GM19328 (cell line): Measurements from ENCODE around the gene THRB.

Experiments used
- ATAC-seq: cut with Tn5 transposase; IDR thresholded peaks from one replicate; pipeline ENCODE4 v1.9.1; 2021; ENCODE audit warnings: mild to moderate bottlenecking, moderate library complexity; ENCODE audit not compliant: unreplicated experiment

THRB gene

DNA sequence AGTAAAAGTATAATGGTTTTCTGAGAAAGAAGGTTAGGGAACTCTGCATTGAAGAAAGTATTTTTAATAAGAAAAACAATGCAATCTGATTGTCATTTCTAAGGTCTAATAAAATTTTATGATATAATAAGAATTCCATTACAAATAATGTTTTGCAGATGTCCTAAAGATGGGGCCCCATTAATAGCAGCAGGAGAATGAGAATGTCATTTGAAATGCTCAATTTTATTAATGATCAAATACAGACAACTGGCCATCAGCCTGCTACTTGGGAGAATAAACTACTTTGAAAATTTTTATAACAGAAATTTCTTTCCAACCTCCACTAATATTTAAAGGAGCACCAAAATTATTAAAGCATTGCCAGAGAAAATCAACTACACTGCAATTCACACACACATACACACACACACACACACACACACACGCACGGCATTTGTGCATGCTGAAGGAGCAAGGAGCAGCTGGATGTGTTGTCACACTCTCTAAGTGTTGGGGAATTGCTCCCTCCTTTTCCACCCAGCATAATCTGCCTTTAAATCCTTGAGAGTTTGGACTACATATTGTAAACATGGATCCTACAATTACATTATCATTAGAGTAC is 109.5 kb downstream of the THRB start:
- no peak for ATAC-seq

GRCh38 chr3:24382647-24383046 is 112.0 kb downstream of the THRB start:
- no peak for ATAC-seq

GRCh38 chr3:24379936-24380335 is 114.7 kb downstream of the THRB start:
- ATAC-seq, result no peak

GRCh38 chr3:24378313-24378712 is 116.3 kb downstream of the THRB start:
- ATAC-seq, result no peak

- ATAC-seq, result no peak
Observed at GRCh38 chr3:24377218-24377993, 117.2 kb downstream of the THRB start.

GRCh38 chr3:24375947-24376384 is 118.7 kb downstream of the THRB start:
- no peak for ATAC-seq

DNA sequence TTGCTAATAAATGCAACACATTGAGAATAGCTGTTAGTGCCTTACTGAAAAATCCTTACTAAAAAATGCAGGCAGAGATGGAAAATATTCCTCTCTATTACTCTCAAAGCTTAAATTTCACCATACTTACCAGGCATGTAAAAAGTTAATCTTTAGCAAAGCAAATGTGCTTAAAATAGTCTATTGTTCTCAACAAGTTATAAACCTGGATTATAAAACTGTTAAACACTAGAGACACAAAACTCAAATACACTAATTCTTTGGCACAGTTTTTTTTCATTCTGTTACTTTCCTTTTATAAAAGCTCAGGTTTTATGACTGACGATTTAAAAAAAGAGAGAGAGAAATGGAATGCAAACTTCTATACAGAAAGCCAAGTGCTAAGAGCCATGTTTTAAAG is 119.8 kb downstream of the THRB start:
- ATAC-seq, result no peak

DNA sequence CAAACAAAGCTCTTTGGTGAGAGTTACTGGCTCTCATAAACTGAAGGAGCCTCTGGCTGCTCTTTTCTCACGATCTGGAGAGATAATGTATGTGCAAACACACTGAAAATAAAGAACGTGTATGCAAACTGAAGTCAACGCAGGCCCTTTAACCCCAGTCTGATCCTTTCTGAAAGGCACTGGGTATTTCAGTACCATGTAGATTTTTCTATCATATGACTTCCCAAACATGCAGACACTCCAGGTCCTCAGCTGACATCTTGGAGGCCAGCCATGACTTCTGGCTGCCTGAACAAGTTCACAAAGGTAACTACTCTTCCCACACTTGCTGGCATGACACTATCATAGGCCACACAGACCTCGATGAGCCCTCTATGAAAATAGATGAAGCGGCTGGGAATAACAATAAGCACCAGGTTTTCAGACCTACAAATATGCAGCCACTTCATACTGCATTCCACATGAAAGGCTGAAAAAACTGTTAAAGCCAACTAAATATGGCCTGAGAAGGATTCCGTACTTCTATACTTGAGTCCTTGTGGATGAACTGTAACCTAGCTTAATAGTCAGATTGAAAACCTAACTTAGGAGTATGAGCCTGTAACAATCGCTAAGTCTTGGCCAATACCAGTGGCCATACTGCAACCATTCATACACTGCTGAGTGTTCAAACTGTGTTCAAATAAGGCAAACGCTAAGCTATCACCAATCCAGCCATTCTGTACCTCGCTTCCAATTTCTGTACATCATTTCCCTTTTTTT is 121.3 kb downstream of the THRB start:
- ATAC-seq, result no peak

GRCh38 chr3:24372559-24373197 is 122.0 kb downstream of the THRB start:
- ATAC-seq, result no peak

DNA sequence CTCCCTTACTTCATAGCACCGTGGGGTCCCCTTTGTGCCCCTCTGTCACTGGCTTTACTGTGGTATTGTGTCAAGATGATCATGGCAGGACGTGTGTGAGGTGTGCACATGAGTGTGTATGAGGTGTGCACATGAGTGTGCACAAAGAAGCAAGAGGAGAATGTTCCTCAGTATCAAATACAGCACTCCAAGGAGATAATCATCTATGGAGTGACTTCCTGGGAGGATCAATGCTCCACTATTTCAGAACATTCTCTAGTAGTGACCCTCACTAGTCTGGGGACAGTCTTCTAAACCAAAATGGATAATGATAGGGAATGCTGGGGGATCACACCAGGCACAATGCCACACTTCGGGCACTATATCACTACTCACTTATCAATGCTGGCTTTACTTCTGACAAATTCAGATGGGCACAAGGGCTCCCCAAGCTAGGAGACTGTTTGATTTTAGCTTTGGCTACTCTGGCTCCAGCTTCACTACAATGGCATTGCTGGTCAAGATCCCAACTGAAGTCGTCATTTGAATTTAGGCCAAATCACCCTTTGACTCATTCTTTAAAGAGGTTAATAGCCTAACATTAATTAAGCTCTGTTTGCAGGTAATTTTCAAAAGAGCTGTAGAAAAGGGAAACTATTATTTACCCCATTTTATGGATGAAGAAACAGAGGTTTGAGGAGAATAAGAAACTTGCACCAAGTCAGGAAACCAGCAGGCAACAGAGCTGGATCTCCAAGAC is 124.1 kb downstream of the THRB start:
- ATAC-seq, result no peak

DNA sequence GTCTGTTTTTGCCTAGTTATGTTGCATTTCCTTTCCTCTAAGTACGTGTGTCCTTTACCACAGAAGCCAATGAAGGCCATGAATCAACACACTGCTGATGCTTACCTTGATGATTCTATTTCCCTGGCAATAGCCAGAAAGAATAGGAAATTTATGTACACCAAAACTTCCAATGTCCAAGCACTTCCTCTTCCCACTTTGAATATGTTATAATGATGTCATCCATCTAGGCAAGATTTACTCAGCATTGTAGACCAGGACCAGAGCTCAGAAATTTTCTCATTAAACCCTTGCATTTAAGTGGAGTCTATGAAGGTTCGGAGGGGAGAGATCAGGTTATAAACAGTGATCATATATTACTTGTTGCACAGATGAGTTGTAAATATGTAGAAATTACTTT is 126.0 kb downstream of the THRB start:
- no peak for ATAC-seq

GRCh38 chr3:24367664-24368264 is 126.9 kb downstream of the THRB start:
- no peak for ATAC-seq

- no peak for ATAC-seq
Observed at GRCh38 chr3:24367216-24367615, 127.4 kb downstream of the THRB start.

DNA sequence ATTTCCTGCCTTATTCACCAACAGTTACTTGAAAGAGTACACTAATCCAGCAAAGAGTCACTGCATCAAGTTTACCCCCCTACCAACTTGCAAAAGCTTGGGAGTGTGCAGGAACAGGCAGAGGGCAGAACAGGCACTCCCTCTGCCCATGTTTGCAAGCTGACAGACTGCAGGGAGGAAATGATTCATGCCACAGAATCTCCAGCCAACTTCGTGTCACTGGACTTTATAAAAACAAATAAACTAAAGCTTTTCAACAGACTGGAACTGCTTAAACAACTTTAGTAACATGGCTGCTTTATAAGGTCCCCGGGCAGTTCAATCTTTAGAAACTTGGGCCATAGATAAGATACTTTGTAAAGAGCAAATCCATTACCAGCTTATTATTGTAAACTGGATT is 129.5 kb downstream of the THRB start:
- no peak for ATAC-seq

DNA sequence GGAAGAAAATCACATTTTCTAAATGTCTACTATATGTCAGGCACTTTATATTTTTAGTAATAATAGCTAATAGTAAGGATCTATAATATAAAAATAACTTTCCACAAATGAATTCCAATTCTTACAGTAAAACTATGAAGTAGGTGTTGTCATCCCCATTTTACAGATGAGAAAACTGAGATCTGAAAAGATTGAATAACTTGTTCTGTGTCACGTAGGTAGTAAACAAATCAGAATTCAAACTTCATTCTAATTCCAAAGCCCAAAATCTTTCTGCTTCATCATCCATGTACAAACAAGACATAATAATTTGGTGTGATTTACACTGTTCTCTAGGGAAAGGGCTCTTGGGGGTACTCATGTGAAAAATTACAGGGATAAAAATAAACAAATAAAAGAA is 130.3 kb downstream of the THRB start:
- ATAC-seq, result no peak

DNA sequence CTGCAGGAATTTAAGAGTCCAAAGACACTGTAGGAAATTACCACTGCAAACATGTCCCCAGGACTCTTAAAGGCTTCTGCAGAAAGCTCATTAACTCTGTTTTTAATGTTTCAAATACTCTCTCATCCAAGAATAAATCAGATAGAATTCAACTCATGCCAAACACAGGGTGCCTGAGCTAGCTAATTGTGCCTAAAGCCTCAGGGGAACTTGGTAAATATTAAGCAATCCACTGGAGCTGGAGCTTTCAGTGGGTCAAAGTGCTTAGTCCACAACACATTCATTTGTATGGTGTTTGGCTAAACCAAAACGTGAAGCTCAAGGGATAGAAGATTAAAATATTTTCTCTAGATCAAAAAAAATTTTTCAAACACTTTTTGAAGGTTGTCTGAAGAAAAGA is 131.4 kb downstream of the THRB start:
- no peak for ATAC-seq

DNA sequence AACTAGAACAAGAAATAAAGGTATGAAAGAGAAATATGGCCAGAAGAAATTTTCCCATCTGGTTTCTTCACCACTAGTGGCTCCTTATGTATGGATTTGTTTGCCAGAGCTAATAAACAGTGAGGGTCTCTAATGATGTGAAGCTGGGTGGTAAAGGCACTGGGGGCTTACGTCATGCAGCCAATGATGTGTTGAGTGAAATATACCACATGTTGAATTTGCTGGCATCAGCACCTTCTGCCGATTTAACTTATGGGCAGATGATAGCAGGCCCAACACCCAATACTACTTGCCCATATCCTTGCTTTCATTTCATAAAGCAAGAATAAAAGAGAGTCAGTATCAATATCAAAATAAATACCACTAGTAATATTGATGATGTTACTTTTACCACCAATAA is 133.0 kb downstream of the THRB start:
- no peak for ATAC-seq

DNA sequence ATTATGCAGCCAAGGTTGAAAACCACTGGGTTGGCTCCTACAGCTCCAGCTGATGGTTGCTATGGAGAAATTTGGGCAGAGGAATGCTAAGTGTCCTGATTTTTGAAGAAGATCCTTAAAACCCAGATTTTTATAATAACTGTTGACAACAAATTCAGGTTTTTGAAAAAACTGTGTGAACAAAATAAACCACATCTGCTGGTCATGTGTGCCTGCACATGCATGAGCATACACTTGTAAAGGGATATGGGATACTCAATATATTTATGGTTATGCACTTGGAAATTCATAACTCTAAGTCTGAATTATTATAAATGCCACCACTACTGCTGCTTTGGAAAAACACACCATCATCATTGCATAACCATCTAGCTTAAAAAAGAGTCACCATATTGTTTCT is 133.7 kb downstream of the THRB start:
- no peak for ATAC-seq

DNA sequence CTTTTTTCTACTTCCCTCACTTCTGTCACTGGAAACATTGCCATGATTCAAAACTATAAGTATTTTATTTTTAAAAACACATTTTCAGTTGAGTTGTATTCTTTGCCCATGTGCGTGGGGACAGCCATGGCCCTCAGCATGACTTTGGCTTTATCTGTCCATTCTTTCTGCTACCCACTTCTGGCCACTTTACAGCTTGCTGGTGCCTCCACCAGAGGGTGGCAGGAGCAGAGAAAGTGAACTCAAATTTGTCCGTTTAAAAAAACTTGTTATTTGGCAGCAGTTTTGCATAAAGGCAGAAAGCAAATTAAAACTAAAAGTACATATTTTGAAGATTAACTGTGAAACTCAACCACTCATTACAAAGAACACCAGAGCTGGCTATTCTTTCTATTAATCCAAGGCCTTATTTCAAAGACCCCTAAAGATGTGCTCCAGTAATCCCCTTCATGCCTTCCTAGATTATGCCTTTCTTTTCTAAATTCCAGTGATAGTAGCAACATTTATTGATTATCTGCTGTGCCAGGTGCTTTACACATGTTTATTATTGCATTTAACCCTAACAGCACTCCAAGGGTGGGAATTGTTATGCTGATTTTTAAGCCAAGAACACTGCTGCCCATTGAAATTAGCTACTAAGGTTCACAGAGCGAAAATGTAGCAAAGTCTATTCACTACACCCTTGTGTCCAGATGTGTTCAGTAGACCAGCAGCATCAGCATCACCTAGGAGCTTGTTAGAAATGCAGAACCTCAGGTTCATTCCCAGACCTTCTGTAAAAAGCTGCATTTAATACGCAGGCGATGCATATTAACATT is 134.8 kb downstream of the THRB start:
- ATAC-seq, result no peak

DNA sequence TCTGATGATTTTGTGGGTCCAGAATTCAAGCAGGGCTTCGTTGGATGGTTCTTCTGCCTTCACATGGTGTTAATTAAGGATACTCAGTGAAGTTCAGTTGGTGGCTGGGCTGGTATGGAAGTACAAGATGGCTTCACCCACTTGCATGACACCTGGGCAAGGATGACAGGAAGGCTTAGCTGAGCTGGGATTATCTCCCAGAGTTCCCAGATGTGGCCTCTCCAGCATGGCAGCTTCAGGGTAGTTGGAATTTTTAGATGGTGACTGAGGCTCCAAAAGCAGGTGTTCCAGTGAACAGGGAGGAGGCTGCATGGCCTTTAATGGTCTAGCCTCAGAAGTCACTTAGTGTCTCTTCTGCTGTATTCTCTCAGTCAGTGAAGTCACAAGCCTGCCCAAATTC is 135.5 kb downstream of the THRB start:
- ATAC-seq, result no peak
